Measurements from ENCODE around the gene LCP1.
A peak's percentile ranks its signal among the peaks of the same experiment; 100 is the strongest.

LCP1 gene

GRCh38 chr13:46160471-46161066 is 21.4 kb downstream of the LCP1 start:
- TF ChIP-seq POLR2A (IDR thresholded peaks at IDR 0.05; ENCODE audit: low read length) (no peak), GATA1 (IDR thresholded peaks at IDR 0.05; ENCODE audit: low read depth, low read length) (no peak)
- DNase-seq: peak; percentile 79 to 86

GRCh38 chr13:46160065-46160464 is 21.9 kb downstream of the LCP1 start:
- TF ChIP-seq GATA1 (IDR thresholded peaks at IDR 0.05; ENCODE audit: low read depth, low read length) (no peak), POLR2A (IDR thresholded peaks at IDR 0.05; ENCODE audit: low read length) (no peak)
- DNase-seq: no peak

GRCh38 chr13:46158983-46159382 is 23.0 kb downstream of the LCP1 start:
- no peak for TF ChIP-seq POLR2A (IDR thresholded peaks at IDR 0.05; ENCODE audit: low read length)
- TF ChIP-seq GATA1 (IDR thresholded peaks at IDR 0.05; ENCODE audit: low read depth, low read length): no peak
- no peak for DNase-seq

- TF ChIP-seq POLR2A (IDR thresholded peaks at IDR 0.05; ENCODE audit: low read length): no peak
- no peak for TF ChIP-seq GATA1 (IDR thresholded peaks at IDR 0.05; ENCODE audit: low read depth, low read length)
- DNase-seq: no peak
Observed at GRCh38 chr13:46158222-46158621, 23.8 kb downstream of the LCP1 start.

- TF ChIP-seq GATA1 (IDR thresholded peaks at IDR 0.05; ENCODE audit: low read depth, low read length): no peak
- no peak for TF ChIP-seq POLR2A (IDR thresholded peaks at IDR 0.05; ENCODE audit: low read length)
- DNase-seq: no peak
Observed at GRCh38 chr13:46154136-46154801, 27.7 kb downstream of the LCP1 start.

- no peak for DNase-seq
- TF ChIP-seq POLR2A (IDR thresholded peaks at IDR 0.05; ENCODE audit: low read length) (no peak), GATA1 (IDR thresholded peaks at IDR 0.05; ENCODE audit: low read depth, low read length) (no peak)
Observed at GRCh38 chr13:46152627-46153328, 29.2 kb downstream of the LCP1 start.

- TF ChIP-seq GATA1 (IDR thresholded peaks at IDR 0.05; ENCODE audit: low read depth, low read length) (no peak), POLR2A (IDR thresholded peaks at IDR 0.05; ENCODE audit: low read length) (no peak)
- DNase-seq: no peak
Observed at GRCh38 chr13:46150134-46150693, 31.8 kb downstream of the LCP1 start.

- DNase-seq: no peak
- no peak for TF ChIP-seq POLR2A (IDR thresholded peaks at IDR 0.05; ENCODE audit: low read length)
- no peak for TF ChIP-seq GATA1 (IDR thresholded peaks at IDR 0.05; ENCODE audit: low read depth, low read length)
Observed at GRCh38 chr13:46149272-46150133, 32.5 kb downstream of the LCP1 start.

- TF ChIP-seq GATA1 (IDR thresholded peaks at IDR 0.05; ENCODE audit: low read depth, low read length) (no peak), POLR2A (IDR thresholded peaks at IDR 0.05; ENCODE audit: low read length) (no peak)
- DNase-seq: peak in 1 of 2 experiments; percentile 22
Observed at GRCh38 chr13:46146898-46147297, 35.1 kb downstream of the LCP1 start.

GRCh38 chr13:46145950-46146349 is 36.0 kb downstream of the LCP1 start:
- no peak for DNase-seq
- TF ChIP-seq POLR2A (IDR thresholded peaks at IDR 0.05; ENCODE audit: low read length) (no peak), GATA1 (IDR thresholded peaks at IDR 0.05; ENCODE audit: low read depth, low read length) (no peak)

GRCh38 chr13:46145135-46145534 is 36.8 kb downstream of the LCP1 start:
- no peak for TF ChIP-seq GATA1 (IDR thresholded peaks at IDR 0.05; ENCODE audit: low read depth, low read length)
- no peak for TF ChIP-seq POLR2A (IDR thresholded peaks at IDR 0.05; ENCODE audit: low read length)
- no peak for DNase-seq

- no peak for TF ChIP-seq POLR2A (IDR thresholded peaks at IDR 0.05; ENCODE audit: low read length)
- no peak for TF ChIP-seq GATA1 (IDR thresholded peaks at IDR 0.05; ENCODE audit: low read depth, low read length)
- DNase-seq: no peak
Observed at GRCh38 chr13:46143184-46143701, 38.7 kb downstream of the LCP1 start.

GRCh38 chr13:46142776-46143175 is 39.2 kb downstream of the LCP1 start:
- no peak for DNase-seq
- no peak for TF ChIP-seq POLR2A (IDR thresholded peaks at IDR 0.05; ENCODE audit: low read length)
- TF ChIP-seq GATA1 (IDR thresholded peaks at IDR 0.05; ENCODE audit: low read depth, low read length): no peak

Data from erythroblast (primary cell).